T47D (cell line): ENCODE data around the gene EFNA4.

Experiments used
- DNase-seq, 2 experiments: peaks; one replicate each; pipeline versions ENCODE4 v3.0.0 to v3.0.0-alpha.2; 2011 to 2012; ENCODE audit warnings: low read depth in 1 of 2, low spot score in 1 of 2
- JUND ChIP-seq: IDR thresholded peaks from 2 replicates; pipeline ENCODE4 v1.6.1; 2012; ENCODE audit warnings: low read depth
- in situ Hi-C: cut with HindIII; loops from 2 replicates; pipeline ENCODE4 v1.10.0; 2016; ENCODE audit warnings: low sequenced_read_pairs, low pct_unique_long_range_greater_than_20kb

Gene EFNA4

GRCh38 chr1:155023627-155024026, 39.9 kb upstream of the EFNA4 start:
- in situ Hi-C loops, result no loop called here
- no peak for TF ChIP-seq JUND
- no peak for DNase-seq

- DNase-seq, result no peak
- TF ChIP-seq JUND, result no peak
- in situ Hi-C loops, result no loop called here
These were observed 39.2 kb upstream of the EFNA4 start for GRCh38 chr1:155024315-155024714.

- DNase-seq, result no peak
- in situ Hi-C loops, result no loop called here
- TF ChIP-seq JUND, result no peak
These were observed 37.4 kb upstream of the EFNA4 start for GRCh38 chr1:155026154-155026553.

DNA sequence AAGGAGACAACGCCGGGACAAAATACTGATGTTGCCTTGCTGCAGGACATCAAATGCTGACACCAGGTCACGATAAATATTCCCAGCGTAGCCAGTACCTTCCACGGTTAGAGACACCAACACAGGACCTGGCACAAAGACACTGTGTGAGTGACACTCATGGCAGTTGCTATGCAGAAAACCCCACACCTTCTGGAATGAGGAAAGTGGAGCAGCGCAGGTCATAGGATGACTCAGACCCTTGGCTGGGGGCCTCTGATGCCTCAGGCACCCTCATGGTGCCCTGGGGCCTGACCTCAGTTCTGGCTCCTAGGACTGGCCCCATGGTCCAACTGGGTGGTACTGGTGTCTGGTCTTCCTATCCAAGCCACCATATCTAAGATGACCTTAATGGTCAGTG, 37.0 kb upstream of the EFNA4 start:
- in situ Hi-C loops, result no loop called here
- TF ChIP-seq JUND, result no peak
- DNase-seq, result no peak

GRCh38 chr1:155029513-155030242, 33.9 kb upstream of the EFNA4 start:
- in situ Hi-C loops, result no loop called here
- no peak for TF ChIP-seq JUND
- DNase-seq, result no peak

DNA sequence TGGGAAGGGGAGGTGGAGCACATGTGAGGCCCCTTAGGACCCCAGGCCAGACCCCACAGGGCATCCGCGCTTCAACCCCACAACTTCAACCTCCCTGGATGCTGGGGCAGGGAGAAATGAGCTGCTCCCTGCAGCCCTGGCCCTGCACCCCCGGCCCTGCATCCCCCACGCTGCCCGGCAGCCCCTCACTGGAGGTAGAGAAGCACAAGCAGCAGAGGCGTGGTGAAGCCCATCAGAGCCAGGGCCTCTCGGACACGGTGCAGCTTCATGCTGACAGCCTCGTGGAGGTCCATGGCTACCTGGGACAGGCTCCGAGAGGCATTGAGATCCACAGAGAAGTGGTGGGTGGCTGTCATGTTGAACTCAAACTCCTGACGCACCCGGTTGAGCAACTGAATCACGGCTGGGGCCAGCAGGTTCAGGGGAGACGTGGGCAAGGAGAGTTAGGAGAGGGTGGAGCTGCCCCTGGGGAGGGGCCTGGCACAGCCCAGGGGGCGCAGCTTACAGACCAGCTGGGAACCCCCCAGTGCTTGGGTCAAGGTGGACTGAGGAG, 33.2 kb upstream of the EFNA4 start:
- no peak for DNase-seq
- no peak for TF ChIP-seq JUND
- in situ Hi-C loops, result no loop called here

DNA sequence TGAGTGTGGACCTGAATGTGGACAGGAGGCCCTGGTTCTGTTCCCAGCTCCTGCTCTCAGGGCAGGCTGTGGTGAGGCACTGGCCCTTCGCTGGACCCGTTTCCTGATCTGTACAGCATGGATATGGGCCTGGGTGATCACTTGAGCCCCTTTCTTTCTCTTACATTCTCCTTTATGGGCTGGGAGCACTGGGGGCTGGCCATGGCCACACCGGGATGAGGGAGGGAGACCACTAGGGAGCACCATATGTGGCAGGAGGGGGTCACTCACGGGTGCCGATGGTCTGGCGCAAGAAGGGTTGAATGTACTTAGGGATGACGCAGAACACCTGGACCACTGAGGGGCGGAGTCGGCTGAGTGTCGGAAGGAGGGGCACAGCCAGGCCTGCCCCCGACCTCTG, 32.6 kb upstream of the EFNA4 start:
- no peak for DNase-seq
- in situ Hi-C loops, result no loop called here
- no peak for TF ChIP-seq JUND

GRCh38 chr1:155032886-155033285, 30.7 kb upstream of the EFNA4 start:
- in situ Hi-C loops, result no loop called here
- TF ChIP-seq JUND, result no peak
- DNase-seq, result no peak

- in situ Hi-C loops, result no loop called here
- no peak for TF ChIP-seq JUND
- no peak for DNase-seq
These were observed 30.0 kb upstream of the EFNA4 start, which contains the start of the genes DCST1 and DCST2 for GRCh38 chr1:155033524-155033923. DCST1 (plus strand) TSS chr1:155033824; CDS start chr1:155034037, 213 bp downstream. DCST2 (minus strand) TSS chr1:155033781; CDS start chr1:155033701, 80 bp downstream.

DNA sequence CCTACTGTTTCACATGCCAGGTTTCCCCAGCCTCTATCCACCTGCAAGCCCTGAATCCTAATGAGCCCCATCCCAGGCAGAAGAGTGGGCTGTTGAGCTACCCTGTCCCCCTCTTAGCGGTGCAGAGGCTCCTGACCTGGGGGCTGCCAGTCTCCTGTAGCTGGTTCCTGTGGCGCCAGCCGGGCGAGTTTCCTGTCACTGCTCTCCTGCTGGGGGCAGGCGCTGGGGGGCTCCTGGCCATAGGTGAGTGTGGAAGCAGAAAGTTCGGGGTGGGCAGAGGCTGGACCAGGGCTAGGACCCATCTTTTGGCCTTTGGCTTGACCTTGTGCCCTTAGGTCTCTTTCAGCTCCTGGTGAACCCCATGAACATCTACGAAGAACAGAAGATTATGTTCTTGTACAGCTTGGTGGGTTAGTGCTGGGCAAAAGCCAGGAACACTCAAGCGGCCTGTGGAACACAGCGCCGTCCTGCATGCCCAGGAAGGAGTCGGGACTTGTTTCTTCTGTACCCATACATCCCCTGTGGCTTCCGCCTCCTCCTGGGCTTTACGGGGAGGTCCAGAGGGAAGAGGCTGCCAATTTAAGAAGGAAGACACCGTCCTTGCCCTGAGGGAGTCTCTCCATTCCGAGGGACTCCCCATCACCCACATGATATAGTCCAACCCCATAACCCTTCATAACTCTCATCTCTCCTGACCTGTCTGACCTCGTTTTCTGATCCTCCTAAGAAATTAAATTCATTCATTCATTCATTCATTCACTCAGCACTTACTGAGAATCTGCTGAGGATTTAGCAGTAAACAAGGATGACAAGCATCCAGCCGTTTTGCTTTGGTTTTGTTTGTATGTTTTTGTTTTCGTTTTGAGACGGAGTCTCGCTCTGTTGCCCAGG, 29.0 kb upstream of the EFNA4 start:
- no peak for TF ChIP-seq JUND
- in situ Hi-C loops, result no loop called here
- DNase-seq, result no peak

GRCh38 chr1:155035936-155036335, 27.6 kb upstream of the EFNA4 start:
- DNase-seq, result no peak
- in situ Hi-C loops, result no loop called here
- no peak for TF ChIP-seq JUND

- DNase-seq, result no peak
- no peak for TF ChIP-seq JUND
- in situ Hi-C loops, result no loop called here
These were observed 26.5 kb upstream of the EFNA4 start for GRCh38 chr1:155037043-155037442.
